Right atrium auricular region (tissue), 2 donors: ENCODE data around the gene KRT78. TPM values are rescaled to one million over a fixed set of nuclear protein-coding genes. Genes with fewer than 3 reads are reported as not detected.

Experiments
- DNase-seq: peaks from one replicate; pipeline ENCODE4 v3.0.0-alpha.2; 2019; ENCODE audit warnings: low spot score
- H3K27ac ChIP-seq, 2 donors: fragments of 200-600 bp; sonication (generic); 1 replicate in 1 of 2; 2 replicates in 1 of 2; pipeline ENCODE4 v1.5.1; 2016 to 2019
- H3K27me3 ChIP-seq, 2 donors: fragments of 200-600 bp; sonication (generic); one replicate each; pipeline versions ENCODE4 v1.5.1 to v1.6.0; 2017 to 2019
- H3K36me3 ChIP-seq: fragments of 200-600 bp; sonication (generic); one replicate; pipeline ENCODE4 v1.5.1; 2016
- H3K4me1 ChIP-seq, 2 donors: fragments of 200-600 bp; sonication (generic); one replicate each; pipeline versions ENCODE4 v1.5.1 to v1.6.0; 2017 to 2019
- H3K4me3 ChIP-seq, 2 donors: fragments of 200-600 bp; sonication (generic); 1 replicate in 1 of 2; 2 replicates in 1 of 2; pipeline ENCODE4 v1.5.1; 2017 to 2019; ENCODE audit warnings: mild to moderate bottlenecking in 1 of 2, moderate library complexity in 1 of 2
- H3K9me3 ChIP-seq, 2 donors: fragments of 200-600 bp; sonication (generic); one replicate each; pipeline ENCODE4 v1.5.1; 2019
- CTCF ChIP-seq, 2 donors: fragments of 200-600 bp; sonication (generic); IDR thresholded peaks; one replicate each; pipeline ENCODE4 v1.5.1; 2019; ENCODE audit warnings: antibody characterized with exemption in 2 of 2
- total RNA-seq, 2 donors: library from RNA; depleted of rRNA; stranded (reverse); fragments of >200 nt; gene quantifications; one replicate each; pipeline ENCODE4 v1.1.0, GENCODE V29; 2016

Gene KRT78
- total RNA-seq, 2 donors from 2014 or later: not detected

- no peaks in the 10 kb centered on the region for H3K27me3 ChIP-seq
- no peak for DNase-seq
- no peaks in the 10 kb centered on the region for H3K9me3 ChIP-seq
- TF ChIP-seq CTCF (IDR thresholded peaks at IDR 0.05): no peak
- H3K36me3 ChIP-seq: no peaks in the 10 kb centered on the region
- no peak overlapping the region for H3K4me3 ChIP-seq
- no peak overlapping the region for H3K27ac ChIP-seq
- no peaks in the 10 kb centered on the region for H3K4me1 ChIP-seq
Measured at GRCh38 chr12:52831251-52831650, 17.5 kb downstream of the KRT78 start.

GRCh38 chr12:52829986-52830770 lies 18.6 kb downstream of the KRT78 start:
- no peaks in the 10 kb centered on the region for H3K27me3 ChIP-seq
- H3K4me3 ChIP-seq: no peak overlapping the region
- no peak overlapping the region for H3K27ac ChIP-seq
- no peaks in the 10 kb centered on the region for H3K36me3 ChIP-seq
- no peaks in the 10 kb centered on the region for H3K9me3 ChIP-seq
- DNase-seq: no peak
- TF ChIP-seq CTCF (IDR thresholded peaks at IDR 0.05): no peak
- no peaks in the 10 kb centered on the region for H3K4me1 ChIP-seq

GRCh38 chr12:52828591-52829021 lies 20.2 kb downstream of the KRT78 start:
- Histone ChIP-seq H3K4me1 (no peaks in the 10 kb centered on the region), H3K4me3 (no peak overlapping the region), H3K27ac (no peak overlapping the region), H3K36me3 (no peaks in the 10 kb centered on the region), H3K27me3 (no peaks in the 10 kb centered on the region), H3K9me3 (no peaks in the 10 kb centered on the region)
- DNase-seq: no peak
- TF ChIP-seq CTCF (IDR thresholded peaks at IDR 0.05): no peak

- TF ChIP-seq CTCF (IDR thresholded peaks at IDR 0.05): no peak
- H3K4me3 ChIP-seq: no peak overlapping the region
- H3K9me3 ChIP-seq: no peaks in the 10 kb centered on the region
- H3K36me3 ChIP-seq: no peaks in the 10 kb centered on the region
- DNase-seq: no peak
- no peaks in the 10 kb centered on the region for H3K27me3 ChIP-seq
- H3K27ac ChIP-seq: no peak overlapping the region
- H3K4me1 ChIP-seq: no peaks in the 10 kb centered on the region
Measured at GRCh38 chr12:52828156-52828555, 20.6 kb downstream of the KRT78 start.

GRCh38 chr12:52827499-52828090 lies 21.2 kb downstream of the KRT78 start:
- Histone ChIP-seq H3K27ac (no peak overlapping the region), H3K36me3 (no peaks in the 10 kb centered on the region), H3K9me3 (no peaks in the 10 kb centered on the region), H3K4me3 (no peak overlapping the region), H3K27me3 (no peaks in the 10 kb centered on the region), H3K4me1 (no peaks in the 10 kb centered on the region)
- no peak for DNase-seq
- no peak for TF ChIP-seq CTCF (IDR thresholded peaks at IDR 0.05)
